Right lobe of liver (tissue), 4 donors: ENCODE data around the gene ZNF597.

Source experiments
- POLR2A ChIP-seq: fragments of 450-650 bp; IDR thresholded peaks from one replicate; pipeline ENCODE4 v1.6.1; 2017; ENCODE audit warnings: antibody characterized with exemption, mild to moderate bottlenecking
- TF ChIP-seq, protein P1 (sequence below), 4 donors: fragments of 200-600 bp in 3 of 4; fragments of 450-650 bp in 1 of 4; IDR thresholded peaks; one replicate each; pipeline versions ENCODE4 v1.5.1 to v1.8.0; 2016 to 2022; ENCODE audit warnings: antibody characterized with exemption in 4 of 4, mild to moderate bottlenecking in 2 of 4
- donor health status: DM: no; HTN: no; CAD: no.
- donor health status: DM: no; HTN: no; CAD: no.
- donor health status: DM: no; HTN: yes; CAD: no.

- TF ChIP-seq, protein P1, sequence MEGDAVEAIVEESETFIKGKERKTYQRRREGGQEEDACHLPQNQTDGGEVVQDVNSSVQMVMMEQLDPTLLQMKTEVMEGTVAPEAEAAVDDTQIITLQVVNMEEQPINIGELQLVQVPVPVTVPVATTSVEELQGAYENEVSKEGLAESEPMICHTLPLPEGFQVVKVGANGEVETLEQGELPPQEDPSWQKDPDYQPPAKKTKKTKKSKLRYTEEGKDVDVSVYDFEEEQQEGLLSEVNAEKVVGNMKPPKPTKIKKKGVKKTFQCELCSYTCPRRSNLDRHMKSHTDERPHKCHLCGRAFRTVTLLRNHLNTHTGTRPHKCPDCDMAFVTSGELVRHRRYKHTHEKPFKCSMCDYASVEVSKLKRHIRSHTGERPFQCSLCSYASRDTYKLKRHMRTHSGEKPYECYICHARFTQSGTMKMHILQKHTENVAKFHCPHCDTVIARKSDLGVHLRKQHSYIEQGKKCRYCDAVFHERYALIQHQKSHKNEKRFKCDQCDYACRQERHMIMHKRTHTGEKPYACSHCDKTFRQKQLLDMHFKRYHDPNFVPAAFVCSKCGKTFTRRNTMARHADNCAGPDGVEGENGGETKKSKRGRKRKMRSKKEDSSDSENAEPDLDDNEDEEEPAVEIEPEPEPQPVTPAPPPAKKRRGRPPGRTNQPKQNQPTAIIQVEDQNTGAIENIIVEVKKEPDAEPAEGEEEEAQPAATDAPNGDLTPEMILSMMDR (IDR thresholded peaks at IDR 0.05) = no peak
- TF ChIP-seq POLR2A = no peak
Measured at GRCh38 chr16:3439637-3440036, 3.7 kb downstream of the ZNF597 start.
